ENCODE measurements around the gene BZW2.
A peak's percentile ranks its signal among the peaks of the same experiment; 100 is the strongest.

- peak; percentile 38 to 60 (median 50) for TF ChIP-seq CTCF (optimal IDR thresholded peaks at IDR 0.05 in 1 of 3, IDR thresholded peaks at IDR 0.05 in 1 of 3, conservative IDR thresholded peaks at IDR 0.05 in 1 of 3; ENCODE audit: extremely low read depth in 1 of 3, insufficient read depth in 2 of 3, low read length in 3 of 3)
- TF ChIP-seq EZH2 (IDR thresholded peaks at IDR 0.05; ENCODE audit: low read length) = no peak
Measured at GRCh38 chr7:16695621-16696237, 49.7 kb downstream of the BZW2 start.
